ENCODE results near the gene CERS6.

- no peak for TF ChIP-seq MYC (IDR thresholded peaks at IDR 0.05; ENCODE audit: low read depth, low read length)
- TF ChIP-seq CTCF (IDR thresholded peaks at IDR 0.05; ENCODE audit: low read depth, low read length) = no peak
Observed at GRCh38 chr2:168787098-168787781, 331.2 kb downstream of the CERS6 start.
